C4-2B (cell line): Measurements from ENCODE around the gene PARD3B.

Experiments
- CTCF ChIP-seq: fragments of 450-650 bp; conservative IDR thresholded peaks from 2 replicates; pipeline ENCODE4 v1.5.1; 2017; ENCODE audit warnings: mild to moderate bottlenecking
- ZFX ChIP-seq: fragments of 450-650 bp; IDR thresholded peaks from 2 replicates; pipeline ENCODE4 v1.6.1; 2017

- TF ChIP-seq ZFX (no peak), CTCF (no peak)
These were observed 231.7 kb downstream of the PARD3B start for GRCh38 chr2:204776781-204777559.
